ENCODE results near the gene IRF4.

Gene IRF4

DNA sequence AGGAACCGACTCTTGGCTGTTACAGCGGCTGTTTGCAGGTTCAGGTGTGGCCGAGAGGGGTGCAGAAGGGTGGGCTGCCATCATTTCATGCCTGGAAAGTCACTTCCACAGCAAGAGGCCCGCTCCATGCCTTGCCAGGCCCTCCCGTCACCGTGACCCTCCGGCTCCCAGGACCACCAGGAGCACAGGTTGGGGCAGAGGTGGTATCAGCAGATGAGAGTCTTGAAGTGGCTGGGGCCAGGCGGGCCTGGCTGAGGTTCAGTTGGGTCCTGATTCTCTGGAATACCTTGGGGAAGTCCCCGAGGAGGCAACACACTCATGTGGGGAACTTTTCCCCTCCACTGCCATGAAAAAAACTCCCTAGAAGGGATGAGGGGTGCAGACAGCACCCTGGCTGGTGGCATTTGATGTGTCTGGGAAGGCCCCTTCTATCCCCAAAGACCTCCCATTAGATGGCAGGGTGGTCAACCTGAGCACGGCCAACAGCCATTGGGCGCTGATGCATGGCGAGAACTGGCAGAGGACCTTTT lies 34.2 kb upstream of the IRF4 start:
- H3K4me1 ChIP-seq (ENCODE audit: control insufficient read depth, insufficient read depth, low read length): no peaks in the 10 kb centered on the region
- no peak overlapping the region for H3K9ac ChIP-seq (ENCODE audit: low read length)
- no peaks in the 10 kb centered on the region for H3K36me3 ChIP-seq (ENCODE audit: control insufficient read depth, insufficient read depth, low read length)
- no peak overlapping the region for H3K27ac ChIP-seq (ENCODE audit: low read depth, low read length)
- no peak overlapping the region for H3K4me3 ChIP-seq (ENCODE audit: low read length)
- no peaks in the 10 kb centered on the region for H3K27me3 ChIP-seq (ENCODE audit: control insufficient read depth, insufficient read depth, low read length)

DNA sequence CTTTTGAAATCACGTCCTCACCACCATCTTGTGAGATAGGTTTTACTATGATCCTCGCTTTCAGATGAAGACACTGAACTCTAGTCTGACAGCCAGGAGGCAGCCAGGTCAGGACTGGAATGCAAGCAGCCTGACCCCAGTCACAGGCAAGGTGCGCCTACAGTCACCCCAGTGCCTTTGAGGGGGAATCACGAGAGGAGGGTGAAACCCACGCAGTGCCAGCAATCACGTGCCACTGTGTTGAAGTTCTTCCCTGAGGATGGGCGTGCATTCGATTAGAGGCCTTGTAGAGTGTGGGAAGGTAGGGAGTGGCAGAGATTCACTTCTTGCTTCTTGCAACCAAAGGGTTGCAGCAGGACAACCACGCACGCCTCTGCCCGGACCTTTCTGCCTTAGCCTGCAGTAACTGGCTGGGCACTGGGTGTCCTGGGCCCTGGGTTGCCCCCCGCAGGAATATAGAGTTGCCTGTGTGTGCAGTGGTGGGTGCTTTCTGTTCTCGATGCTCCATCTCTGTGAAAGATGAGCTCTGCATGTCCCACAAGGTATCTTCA lies 33.7 kb upstream of the IRF4 start:
- H3K4me3 ChIP-seq (ENCODE audit: low read length): no peak overlapping the region
- no peaks in the 10 kb centered on the region for H3K4me1 ChIP-seq (ENCODE audit: control insufficient read depth, insufficient read depth, low read length)
- H3K27ac ChIP-seq (ENCODE audit: low read depth, low read length): no peak overlapping the region
- H3K9ac ChIP-seq (ENCODE audit: low read length): no peak overlapping the region
- H3K27me3 ChIP-seq (ENCODE audit: control insufficient read depth, insufficient read depth, low read length): no peaks in the 10 kb centered on the region
- no peaks in the 10 kb centered on the region for H3K36me3 ChIP-seq (ENCODE audit: control insufficient read depth, insufficient read depth, low read length)

DNA sequence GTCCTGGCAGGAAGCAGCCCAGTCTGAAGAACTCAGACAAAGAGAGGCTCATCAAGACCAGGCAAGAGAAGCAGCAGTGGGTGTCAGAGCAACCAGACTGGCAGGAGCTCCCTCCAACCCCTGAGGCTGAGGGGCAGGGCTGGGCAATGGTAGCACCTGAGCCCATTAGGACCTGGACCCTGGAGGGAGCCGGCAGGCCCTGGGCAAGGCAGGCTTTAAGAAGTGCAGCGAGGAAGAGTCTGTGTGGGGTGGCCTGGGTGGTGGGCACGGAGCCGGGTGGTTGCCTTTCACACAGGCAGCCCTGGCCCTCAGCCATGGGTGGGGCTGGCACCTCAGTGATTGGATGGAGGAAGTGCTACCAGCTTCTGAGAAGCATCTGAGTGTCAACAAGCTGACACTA lies 33.1 kb upstream of the IRF4 start:
- Histone ChIP-seq H3K4me3 (ENCODE audit: low read length) (no peak overlapping the region), H3K27ac (ENCODE audit: low read depth, low read length) (no peak overlapping the region), H3K9ac (ENCODE audit: low read length) (no peak overlapping the region), H3K36me3 (ENCODE audit: control insufficient read depth, insufficient read depth, low read length) (no peaks in the 10 kb centered on the region), H3K4me1 (ENCODE audit: control insufficient read depth, insufficient read depth, low read length) (no peaks in the 10 kb centered on the region), H3K27me3 (ENCODE audit: control insufficient read depth, insufficient read depth, low read length) (no peaks in the 10 kb centered on the region)

DNA sequence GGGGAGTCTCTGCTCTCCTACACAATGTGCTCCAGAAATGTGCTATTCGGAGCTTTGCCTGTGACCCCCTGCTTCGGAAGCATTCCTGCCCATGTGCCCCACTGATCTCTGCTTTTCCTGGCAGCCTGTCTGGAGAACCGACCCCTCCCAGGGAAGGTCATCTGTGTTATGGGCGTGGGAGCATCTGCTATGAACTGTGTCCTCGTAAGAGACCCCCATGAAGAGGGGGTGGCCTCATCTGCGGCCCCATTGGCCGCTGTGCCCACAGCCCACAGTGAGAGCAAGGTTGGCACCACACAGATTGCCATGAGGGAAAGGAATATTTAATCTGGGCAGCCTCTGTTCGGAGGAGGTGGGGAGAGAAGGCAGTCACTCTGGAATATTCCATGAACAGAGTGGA lies 32.7 kb upstream of the IRF4 start:
- Histone ChIP-seq H3K27ac (ENCODE audit: low read depth, low read length) (no peak overlapping the region), H3K4me1 (ENCODE audit: control insufficient read depth, insufficient read depth, low read length) (no peaks in the 10 kb centered on the region), H3K27me3 (ENCODE audit: control insufficient read depth, insufficient read depth, low read length) (no peaks in the 10 kb centered on the region), H3K4me3 (ENCODE audit: low read length) (no peak overlapping the region), H3K9ac (ENCODE audit: low read length) (no peak overlapping the region), H3K36me3 (ENCODE audit: control insufficient read depth, insufficient read depth, low read length) (no peaks in the 10 kb centered on the region)

DNA sequence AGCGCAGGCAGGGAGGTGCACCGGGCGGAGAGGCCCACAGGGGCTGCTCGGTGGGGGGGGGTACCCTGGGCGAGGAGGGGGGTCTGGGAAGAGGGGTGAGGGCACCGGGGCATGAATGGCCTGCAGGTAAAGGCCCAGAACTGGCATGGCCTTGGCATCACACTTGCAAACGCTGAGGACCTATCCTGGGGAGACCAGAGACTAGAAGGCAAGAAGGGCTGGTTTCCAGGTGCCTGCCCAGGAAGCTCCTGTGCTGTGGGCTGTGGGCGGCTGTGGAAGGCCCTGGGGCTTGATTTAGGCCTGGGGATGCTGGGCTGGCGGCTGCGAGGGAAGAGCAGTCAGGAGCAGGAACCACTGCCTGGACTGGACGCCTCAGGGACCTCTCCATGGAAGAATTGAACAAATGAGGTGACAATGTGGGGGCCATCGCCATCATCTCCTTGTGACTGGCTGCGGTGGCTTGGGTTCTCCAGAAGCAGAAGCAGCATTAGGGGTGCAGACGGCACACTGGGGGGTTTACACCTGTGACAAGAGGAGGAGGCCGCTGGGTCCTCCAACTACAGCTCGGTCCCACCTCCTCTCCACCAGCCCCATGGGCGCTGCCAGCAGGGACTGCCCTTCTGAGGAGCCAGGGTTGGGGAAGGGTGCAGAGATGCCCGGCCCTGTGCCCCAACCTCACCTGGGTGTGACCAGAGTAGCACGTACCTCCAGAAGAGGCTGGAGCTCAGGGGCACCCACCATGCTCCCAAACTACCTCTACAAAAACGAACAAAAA lies 32.1 kb upstream of the IRF4 start:
- no peak overlapping the region for H3K4me3 ChIP-seq (ENCODE audit: low read length)
- H3K4me1 ChIP-seq (ENCODE audit: control insufficient read depth, insufficient read depth, low read length): no peaks in the 10 kb centered on the region
- no peaks in the 10 kb centered on the region for H3K36me3 ChIP-seq (ENCODE audit: control insufficient read depth, insufficient read depth, low read length)
- no peak overlapping the region for H3K9ac ChIP-seq (ENCODE audit: low read length)
- H3K27ac ChIP-seq (ENCODE audit: low read depth, low read length): no peak overlapping the region
- no peaks in the 10 kb centered on the region for H3K27me3 ChIP-seq (ENCODE audit: control insufficient read depth, insufficient read depth, low read length)

DNA sequence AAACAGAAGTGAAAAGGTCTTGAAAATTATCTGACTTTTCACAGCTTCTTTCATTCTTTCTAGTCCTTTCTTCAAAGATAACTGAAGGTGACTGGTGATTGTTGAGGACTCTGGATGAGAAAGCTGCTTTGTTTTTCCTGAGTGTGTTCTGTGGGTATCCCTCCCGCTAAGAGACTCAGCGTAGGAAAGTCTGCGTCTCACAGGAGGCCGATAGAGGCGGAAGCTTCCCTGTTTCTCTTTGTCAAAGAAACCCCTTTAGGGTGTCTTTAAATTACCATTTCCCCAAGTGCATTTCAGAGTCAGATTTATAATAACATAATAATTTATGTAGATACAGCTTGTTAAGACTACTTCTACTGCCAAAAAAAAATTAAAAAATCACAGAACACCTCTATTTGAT lies 31.2 kb upstream of the IRF4 start:
- Histone ChIP-seq H3K27me3 (ENCODE audit: control insufficient read depth, insufficient read depth, low read length) (no peaks in the 10 kb centered on the region), H3K9ac (ENCODE audit: low read length) (no peak overlapping the region), H3K27ac (ENCODE audit: low read depth, low read length) (no peak overlapping the region), H3K4me3 (ENCODE audit: low read length) (no peak overlapping the region), H3K4me1 (ENCODE audit: control insufficient read depth, insufficient read depth, low read length) (no peaks in the 10 kb centered on the region), H3K36me3 (ENCODE audit: control insufficient read depth, insufficient read depth, low read length) (no peaks in the 10 kb centered on the region)

DNA sequence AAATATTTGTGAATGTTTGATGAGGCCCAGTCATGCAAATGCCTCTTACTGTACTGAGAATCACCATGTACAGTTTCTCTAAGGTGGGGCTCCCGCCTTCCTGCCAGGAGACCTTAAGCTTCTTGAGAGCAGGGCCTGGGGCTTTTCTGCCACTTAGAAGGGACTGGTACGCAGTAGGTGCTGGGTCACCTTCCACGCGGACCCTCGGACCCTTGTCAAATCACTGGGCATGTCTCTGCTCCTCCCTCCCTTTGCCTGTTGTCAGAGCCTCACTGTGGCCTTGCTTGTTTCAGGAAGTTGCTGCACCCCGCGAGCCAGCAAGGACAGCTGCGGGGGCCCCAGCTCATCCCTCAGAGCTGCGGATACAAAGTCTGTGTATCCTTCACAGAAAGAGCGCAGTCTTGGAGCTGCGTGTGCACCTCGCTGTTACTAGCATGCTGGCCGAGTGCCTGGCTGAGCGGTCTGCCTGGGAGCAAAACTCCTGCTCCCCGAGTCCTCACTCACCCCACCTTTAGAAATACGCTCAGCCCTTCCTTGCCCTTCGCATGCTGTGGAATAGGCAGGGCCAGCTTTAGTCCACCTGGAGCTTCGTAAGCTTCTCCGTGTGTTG lies 30.7 kb upstream of the IRF4 start:
- Histone ChIP-seq H3K27me3 (ENCODE audit: control insufficient read depth, insufficient read depth, low read length) (no peaks in the 10 kb centered on the region), H3K27ac (ENCODE audit: low read depth, low read length) (no peak overlapping the region), H3K4me1 (ENCODE audit: control insufficient read depth, insufficient read depth, low read length) (no peaks in the 10 kb centered on the region), H3K36me3 (ENCODE audit: control insufficient read depth, insufficient read depth, low read length) (no peaks in the 10 kb centered on the region), H3K9ac (ENCODE audit: low read length) (no peak overlapping the region), H3K4me3 (ENCODE audit: low read length) (no peak overlapping the region)

DNA sequence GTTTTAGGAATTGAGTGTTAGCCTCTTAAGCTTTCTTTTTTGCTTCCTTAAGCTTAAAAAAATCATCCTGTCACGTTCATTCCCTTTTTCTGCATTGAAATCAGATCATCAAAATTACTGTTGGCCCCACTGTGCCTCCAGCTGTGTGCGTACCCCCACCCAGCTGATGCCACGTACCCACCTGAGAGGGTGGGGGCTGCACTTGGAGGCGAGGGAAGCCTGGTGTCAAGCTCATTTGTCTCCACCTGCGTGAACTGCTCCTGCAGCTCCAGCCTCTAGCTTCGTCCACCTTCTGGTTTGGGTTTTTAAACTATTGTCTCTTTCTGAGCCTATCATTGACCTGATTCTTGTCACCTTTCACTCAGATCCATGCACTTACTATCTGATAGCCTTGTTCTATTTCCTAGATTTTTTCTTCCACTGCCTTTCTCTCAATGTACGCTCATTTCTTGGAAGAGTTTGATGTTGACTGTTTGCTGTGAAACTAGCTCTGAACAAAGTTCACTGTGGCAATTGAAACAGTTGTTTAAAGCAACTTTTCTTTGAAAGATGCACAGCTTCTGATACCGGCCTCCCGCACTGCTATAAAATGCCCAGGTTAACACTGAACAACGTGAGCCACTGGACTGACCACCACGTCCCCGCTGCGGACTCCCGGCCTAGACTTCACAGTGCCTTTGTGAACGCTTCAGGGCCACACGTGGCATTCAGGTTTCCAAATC lies 30.0 kb upstream of the IRF4 start:
- no peak overlapping the region for H3K27ac ChIP-seq (ENCODE audit: low read depth, low read length)
- no peaks in the 10 kb centered on the region for H3K27me3 ChIP-seq (ENCODE audit: control insufficient read depth, insufficient read depth, low read length)
- H3K4me3 ChIP-seq (ENCODE audit: low read length): no peak overlapping the region
- no peaks in the 10 kb centered on the region for H3K36me3 ChIP-seq (ENCODE audit: control insufficient read depth, insufficient read depth, low read length)
- H3K9ac ChIP-seq (ENCODE audit: low read length): no peak overlapping the region
- H3K4me1 ChIP-seq (ENCODE audit: control insufficient read depth, insufficient read depth, low read length): no peaks in the 10 kb centered on the region

DNA sequence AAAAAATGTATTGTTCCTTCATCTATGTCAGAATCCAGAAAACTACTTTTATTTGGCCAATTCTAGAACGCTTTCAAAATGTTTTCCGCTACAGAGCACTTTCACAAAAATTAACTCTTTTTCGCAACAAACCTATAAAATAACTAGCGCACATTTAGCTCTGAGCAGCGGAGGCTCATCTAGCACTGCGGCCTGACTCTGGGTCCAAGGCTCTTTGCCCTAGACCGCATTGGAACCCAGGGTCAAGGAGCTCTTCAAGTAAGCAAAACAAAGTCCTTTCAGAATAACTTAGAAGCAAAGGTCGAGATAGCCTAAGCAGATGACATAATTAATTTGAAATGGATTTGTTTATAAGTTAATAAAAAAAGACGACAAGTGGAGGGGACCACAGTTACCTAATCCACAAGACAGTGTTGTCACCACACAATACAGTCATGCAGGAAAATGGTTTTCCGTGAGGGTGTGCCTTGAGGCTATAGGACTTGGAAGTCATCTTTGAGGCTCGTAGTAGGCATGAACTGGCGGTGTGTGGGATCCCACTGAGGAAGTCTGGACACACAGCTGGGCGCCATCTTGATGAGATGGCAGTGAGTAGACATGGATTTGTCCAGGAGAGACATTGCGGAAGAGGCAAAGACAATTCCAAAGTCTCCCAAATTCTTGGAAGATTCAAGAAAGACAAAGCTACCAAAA lies 29.2 kb upstream of the IRF4 start:
- no peaks in the 10 kb centered on the region for H3K27me3 ChIP-seq (ENCODE audit: control insufficient read depth, insufficient read depth, low read length)
- no peak overlapping the region for H3K27ac ChIP-seq (ENCODE audit: low read depth, low read length)
- H3K36me3 ChIP-seq (ENCODE audit: control insufficient read depth, insufficient read depth, low read length): no peaks in the 10 kb centered on the region
- H3K4me1 ChIP-seq (ENCODE audit: control insufficient read depth, insufficient read depth, low read length): no peaks in the 10 kb centered on the region
- no peak overlapping the region for H3K9ac ChIP-seq (ENCODE audit: low read length)
- H3K4me3 ChIP-seq (ENCODE audit: low read length): no peak overlapping the region

DNA sequence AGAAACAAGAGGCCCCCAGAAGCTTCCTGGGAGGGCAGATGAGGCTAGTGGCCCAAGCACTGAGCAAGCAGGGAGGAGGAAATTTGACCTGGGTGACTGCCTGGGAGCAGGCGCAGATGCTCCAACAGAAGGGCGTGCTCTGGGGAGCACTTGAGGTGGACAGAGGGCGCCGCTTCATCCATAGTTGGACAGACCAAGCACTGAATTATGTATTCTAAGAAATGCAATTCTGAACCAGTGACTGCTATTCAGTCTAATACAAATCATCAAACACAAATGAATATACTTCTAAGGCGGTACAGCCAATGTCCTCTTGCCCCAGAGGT lies 28.7 kb upstream of the IRF4 start:
- Histone ChIP-seq H3K27me3 (ENCODE audit: control insufficient read depth, insufficient read depth, low read length) (no peaks in the 10 kb centered on the region), H3K36me3 (ENCODE audit: control insufficient read depth, insufficient read depth, low read length) (no peaks in the 10 kb centered on the region), H3K9ac (ENCODE audit: low read length) (no peak overlapping the region), H3K4me3 (ENCODE audit: low read length) (no peak overlapping the region), H3K4me1 (ENCODE audit: control insufficient read depth, insufficient read depth, low read length) (no peaks in the 10 kb centered on the region), H3K27ac (ENCODE audit: low read depth, low read length) (no peak overlapping the region)

DNA sequence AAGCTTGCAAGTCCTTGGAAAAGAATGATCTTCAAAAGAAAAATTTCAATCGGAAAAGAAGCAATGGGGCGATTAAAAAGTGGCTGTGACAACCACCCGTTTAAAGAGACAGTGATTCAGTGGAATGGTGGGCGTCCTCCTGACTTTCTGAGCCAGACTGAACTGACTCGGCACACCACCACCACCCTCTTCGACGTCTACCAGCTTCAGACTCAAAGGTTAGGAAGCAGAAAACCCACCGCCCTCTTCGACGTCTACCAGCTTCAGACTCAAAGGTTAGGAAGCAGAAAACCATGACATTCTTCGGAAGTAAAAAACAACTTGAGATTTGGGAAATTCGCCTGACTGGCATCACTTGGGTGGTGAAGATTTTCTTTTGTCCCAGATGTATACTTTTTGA lies 28.3 kb upstream of the IRF4 start:
- Histone ChIP-seq H3K27me3 (ENCODE audit: control insufficient read depth, insufficient read depth, low read length) (no peaks in the 10 kb centered on the region), H3K27ac (ENCODE audit: low read depth, low read length) (no peak overlapping the region), H3K4me3 (ENCODE audit: low read length) (no peak overlapping the region), H3K4me1 (ENCODE audit: control insufficient read depth, insufficient read depth, low read length) (no peaks in the 10 kb centered on the region), H3K9ac (ENCODE audit: low read length) (no peak overlapping the region), H3K36me3 (ENCODE audit: control insufficient read depth, insufficient read depth, low read length) (no peaks in the 10 kb centered on the region)

DNA sequence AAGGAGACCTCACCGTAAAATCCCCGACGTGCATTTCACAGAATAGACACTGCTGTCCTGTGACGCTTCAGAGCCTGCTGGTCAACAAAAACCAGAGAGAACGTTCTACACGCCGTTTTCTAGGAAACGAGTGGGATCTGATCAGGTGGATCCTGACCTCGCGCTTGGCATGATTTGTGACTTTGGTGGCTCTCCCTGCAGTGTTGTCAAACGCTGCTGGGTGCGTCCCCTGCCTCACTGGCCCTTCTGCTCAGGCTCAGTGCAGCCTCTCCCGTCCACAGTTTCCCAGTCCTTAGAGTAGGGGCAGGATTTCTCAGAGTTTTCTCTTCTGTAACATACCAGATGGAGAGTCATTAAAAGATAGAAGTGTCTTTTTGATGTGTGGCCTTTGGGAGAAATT lies 27.6 kb upstream of the IRF4 start:
- Histone ChIP-seq H3K27me3 (ENCODE audit: control insufficient read depth, insufficient read depth, low read length) (no peaks in the 10 kb centered on the region), H3K36me3 (ENCODE audit: control insufficient read depth, insufficient read depth, low read length) (no peaks in the 10 kb centered on the region), H3K9ac (ENCODE audit: low read length) (no peak overlapping the region), H3K4me1 (ENCODE audit: control insufficient read depth, insufficient read depth, low read length) (no peaks in the 10 kb centered on the region), H3K4me3 (ENCODE audit: low read length) (no peak overlapping the region), H3K27ac (ENCODE audit: low read depth, low read length) (no peak overlapping the region)

Data from rectal smooth muscle tissue (tissue), 1 donor.